ENCODE data around the gene TUBB1.

The TUBB1 gene

DNA sequence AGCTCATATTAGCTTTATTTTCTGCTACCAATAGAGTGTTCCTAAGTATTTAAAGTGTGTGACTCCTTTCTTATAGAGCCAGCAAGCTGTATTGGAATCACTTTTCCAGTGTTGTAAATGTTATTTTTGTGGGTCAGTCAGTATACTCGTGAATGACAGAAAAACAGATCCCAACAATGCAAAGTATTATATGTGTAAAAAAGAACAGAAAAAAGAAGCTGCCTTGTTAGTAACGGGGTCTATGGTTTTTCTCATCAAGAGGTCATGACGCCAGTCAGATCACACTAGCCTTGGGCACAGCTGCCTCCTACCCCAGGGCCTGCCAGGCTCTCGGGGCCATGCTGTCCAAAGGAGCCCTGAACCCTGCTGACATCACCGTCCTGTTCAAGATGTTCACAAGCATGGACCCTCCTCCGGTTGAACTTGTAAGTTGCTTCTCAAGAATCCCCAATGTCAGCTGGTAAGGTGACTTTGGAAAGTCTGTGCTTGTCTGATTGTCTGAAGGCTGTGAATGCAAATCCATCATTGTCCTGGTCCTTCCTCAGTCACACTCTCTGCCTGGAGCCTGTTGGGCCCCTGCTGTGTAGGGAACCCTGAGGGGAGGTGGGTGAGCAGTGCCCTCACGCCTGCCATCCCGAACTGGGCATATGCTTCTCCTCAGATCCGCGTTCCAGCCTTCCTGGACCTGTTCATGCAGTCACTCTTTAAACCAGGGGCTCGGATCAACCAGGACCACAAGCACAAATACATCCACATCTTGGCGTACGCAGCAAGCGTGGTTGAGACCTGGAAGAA is 28.4 kb upstream of the TUBB1 start:
- DNase-seq: no peak

GRCh38 chr20:58991715-58992114 is 27.5 kb upstream of the TUBB1 start:
- DNase-seq: no peak

DNA sequence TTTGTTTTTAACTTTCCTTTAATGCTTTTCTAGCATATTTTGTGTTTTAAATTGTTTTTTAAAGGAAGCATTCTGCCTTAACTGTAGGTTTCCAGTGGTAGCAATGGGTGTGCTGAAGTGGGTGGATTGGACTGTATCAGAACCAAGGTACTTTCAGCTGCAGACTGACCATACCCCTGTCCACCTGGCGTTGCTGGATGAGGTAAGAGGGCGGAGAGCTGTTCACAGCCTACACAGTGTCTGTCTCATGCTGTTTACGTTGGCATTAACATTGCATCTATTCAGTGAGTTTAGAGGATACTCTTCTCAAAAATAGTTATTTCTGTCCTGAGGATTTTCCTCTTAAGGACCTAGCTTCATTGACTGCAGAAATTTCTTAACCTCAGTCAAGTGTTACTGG is 26.3 kb upstream of the TUBB1 start:
- no peak for DNase-seq

DNA sequence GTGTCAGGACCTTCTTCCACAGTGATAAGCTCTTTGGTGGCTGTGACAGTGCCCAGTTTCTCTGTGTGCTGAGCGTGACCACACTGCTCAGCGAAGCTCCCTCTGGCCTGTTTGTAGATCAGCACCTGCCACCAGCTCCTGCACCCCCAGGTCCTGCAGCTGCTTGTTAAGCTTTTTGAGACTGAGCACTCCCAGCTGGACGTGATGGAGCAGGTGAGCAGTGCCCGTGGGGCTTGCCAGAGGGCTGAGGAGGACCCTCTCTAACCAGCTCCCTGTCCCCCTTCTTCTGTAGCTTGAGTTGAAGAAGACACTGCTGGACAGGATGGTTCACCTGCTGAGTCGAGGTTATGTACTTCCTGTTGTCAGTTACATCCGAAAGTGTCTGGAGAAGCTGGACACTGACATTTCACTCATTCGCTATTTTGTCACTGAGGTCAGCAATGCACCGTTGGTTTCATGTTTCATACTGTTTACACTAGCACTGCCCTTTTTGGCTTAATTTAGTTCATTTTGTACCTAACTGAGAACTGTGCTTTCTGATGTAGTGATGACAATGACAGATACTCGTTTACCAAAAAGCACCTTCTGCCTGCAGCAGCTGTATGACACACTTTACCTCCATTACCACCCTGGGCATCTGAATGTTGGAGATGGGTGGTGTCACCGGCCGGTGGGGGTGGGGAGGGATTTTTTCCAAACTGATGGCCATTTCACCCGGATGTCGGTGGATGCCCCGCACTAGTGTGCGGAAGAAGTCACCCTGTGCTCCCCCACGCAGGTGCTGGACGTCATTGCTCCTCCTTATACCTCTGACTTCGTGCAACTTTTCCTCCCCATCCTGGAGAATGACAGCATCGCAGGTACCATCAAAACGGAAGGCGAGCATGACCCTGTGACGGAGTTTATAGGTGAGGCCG is 25.6 kb upstream of the TUBB1 start:
- DNase-seq: no peak

GRCh38 chr20:58994390-58995159 is 24.7 kb upstream of the TUBB1 start:
- no peak for DNase-seq

DNA sequence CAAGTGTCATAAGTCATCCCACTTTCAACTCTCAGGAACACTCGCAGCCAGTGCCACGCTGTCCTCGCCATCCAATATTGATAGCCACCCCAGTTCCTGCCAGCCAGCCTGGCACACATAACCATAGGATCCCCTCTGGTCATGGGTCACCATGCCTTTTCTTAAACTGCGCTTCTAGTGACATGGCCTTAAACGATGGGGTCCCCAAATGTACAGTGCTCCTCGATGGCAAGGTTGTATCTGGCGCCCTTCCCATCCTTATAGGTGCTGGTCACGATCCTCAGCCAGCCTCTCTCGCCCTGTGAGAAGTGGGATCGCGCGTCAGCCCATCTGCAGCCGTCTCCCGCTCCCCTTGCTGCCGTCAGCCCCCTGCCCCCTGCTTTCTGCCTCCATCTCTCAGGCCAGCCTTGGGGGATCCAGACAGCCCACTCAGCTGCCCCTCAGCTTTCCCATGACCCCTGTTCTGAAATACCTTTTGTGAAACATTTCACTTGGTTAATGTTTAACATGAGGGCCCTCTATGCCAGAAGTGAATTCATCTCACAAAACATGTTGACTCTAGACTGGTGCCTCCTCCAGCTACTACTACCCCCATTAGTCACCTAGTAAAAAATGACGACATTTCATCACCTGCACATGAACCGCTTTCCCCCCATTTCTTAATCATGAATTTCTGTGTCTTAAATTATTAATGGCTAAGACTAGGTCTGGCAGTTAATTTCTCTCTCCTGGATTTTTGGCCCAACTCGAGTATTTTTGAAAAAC is 23.6 kb upstream of the TUBB1 start:
- DNase-seq: no peak

DNA sequence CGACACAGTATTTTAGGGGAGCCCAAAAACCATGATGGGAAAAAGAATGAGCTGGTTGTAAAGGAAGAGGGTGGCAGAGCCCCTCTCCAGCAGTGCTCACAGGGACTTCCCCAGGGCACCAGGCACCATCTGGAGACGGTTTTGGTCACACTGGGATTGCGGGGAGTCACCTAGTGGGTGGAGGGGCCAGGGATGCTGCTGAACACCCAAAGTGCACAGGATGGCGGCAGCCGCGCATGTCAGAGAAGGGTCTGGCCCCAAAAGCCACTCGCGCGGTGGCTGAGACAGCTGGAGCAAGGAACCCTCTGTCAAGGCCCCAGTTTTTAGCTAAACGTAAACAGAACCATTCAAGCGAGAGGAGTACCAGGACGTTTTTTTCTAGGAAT is 23.0 kb upstream of the TUBB1 start:
- DNase-seq: no peak

DNA sequence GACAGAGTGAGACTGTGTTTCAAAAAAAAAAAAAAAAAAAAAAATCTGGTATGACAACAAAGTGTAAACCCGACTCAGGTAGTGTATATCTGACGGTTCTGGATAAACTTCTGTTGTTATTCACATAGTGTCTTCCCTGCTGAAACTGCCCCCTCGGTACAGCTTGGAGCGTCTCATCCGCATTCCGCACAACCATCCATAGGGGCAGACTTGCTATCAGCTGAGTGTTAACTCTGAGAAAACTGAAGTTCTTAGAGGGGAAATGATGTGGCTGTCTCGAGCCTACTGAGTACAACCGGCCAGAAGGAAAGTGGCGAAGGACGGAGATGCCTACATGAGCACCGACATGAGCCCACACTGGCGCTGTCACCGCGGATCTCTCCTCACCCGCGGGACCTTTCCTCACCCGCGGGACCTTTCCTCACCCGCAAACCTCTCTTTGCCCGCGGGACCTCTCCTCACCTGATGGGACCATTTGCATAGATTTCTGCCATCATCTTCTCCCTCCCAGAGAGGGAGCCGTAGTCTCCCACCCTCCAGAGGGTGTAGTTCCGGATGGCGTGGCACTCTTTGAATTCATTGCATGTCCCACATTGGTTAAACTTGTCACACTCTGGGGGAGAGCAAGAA is 22.0 kb upstream of the TUBB1 start:
- DNase-seq: no peak

- DNase-seq: no peak
Measured at GRCh38 chr20:58998656-58999055, 20.6 kb upstream of the TUBB1 start.

DNA sequence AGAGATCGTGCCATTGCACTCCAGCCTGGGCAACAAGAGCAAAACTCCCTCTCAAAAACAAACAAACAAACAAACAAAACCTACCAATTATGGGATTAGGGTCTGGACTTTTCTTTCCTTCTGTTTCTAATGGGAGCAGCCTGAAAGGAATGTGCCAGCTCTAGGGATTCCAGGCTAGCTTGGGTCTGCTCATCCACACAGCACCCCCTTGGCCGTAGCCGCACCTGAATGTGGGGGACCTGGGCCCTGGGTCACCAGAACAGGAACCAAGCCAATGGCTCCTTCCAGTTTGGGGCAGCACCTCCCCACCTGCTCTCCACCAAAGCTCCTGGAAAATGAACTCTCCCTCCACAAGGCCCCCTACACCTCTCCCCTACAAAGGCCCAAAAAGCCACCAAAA is 18.9 kb upstream of the TUBB1 start:
- no peak for DNase-seq

DNA sequence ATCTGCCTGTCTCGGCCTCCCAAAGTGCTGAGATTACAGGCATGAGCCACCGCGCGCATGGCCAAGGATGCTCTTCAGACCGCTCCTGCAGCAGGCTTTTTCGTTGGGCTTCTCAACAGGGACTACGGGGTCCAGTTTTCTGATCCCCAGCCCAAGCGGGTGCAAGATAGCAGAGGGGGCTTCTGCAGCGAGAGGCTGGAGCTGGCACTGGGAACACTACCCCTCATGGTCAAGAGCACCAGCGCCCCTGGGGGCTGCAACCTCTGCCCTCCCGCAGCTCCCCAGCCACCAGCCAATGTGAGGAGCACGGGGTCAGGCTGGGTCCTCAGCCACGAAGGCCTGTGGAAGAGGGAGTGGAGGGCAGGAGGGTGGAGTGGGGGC is 18.2 kb upstream of the TUBB1 start:
- DNase-seq: no peak

GRCh38 chr20:59001449-59002171 is 17.6 kb upstream of the TUBB1 start:
- no peak for DNase-seq

GRCh38 chr20:59002388-59002787 is 16.8 kb upstream of the TUBB1 start:
- DNase-seq: no peak

DNA sequence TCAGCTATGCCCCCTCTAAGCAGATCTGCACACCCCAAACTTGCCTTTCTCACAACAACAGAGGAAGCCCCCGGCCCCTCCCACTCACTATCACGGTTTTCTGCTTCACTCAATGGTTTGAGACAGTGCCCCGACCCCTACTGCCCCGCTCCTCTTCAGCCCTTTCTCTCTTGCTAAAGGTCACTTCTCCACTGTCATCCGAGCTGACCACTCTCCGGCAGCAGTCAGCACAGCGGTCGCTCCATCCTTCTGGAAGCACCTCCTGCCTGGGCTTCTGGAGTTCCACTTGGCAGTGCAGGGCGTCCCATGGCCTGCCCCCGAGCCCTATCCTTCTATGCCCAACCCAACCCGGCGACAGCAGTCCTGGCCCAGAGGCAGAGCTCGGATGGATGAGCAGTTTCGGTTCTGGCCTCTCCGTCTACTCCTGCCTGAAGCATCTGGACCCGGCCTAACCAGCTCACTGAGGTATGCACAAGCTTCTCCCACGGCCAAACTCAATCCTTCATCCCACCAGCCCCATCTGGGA is 16.3 kb upstream of the TUBB1 start:
- no peak for DNase-seq

GRCh38 chr20:59003836-59004492 is 15.3 kb upstream of the TUBB1 start:
- no peak for DNase-seq

- peak in 1 of 4 experiments; percentile 15 for DNase-seq
Measured at GRCh38 chr20:59004493-59004762, 14.8 kb upstream of the TUBB1 start.

DNA sequence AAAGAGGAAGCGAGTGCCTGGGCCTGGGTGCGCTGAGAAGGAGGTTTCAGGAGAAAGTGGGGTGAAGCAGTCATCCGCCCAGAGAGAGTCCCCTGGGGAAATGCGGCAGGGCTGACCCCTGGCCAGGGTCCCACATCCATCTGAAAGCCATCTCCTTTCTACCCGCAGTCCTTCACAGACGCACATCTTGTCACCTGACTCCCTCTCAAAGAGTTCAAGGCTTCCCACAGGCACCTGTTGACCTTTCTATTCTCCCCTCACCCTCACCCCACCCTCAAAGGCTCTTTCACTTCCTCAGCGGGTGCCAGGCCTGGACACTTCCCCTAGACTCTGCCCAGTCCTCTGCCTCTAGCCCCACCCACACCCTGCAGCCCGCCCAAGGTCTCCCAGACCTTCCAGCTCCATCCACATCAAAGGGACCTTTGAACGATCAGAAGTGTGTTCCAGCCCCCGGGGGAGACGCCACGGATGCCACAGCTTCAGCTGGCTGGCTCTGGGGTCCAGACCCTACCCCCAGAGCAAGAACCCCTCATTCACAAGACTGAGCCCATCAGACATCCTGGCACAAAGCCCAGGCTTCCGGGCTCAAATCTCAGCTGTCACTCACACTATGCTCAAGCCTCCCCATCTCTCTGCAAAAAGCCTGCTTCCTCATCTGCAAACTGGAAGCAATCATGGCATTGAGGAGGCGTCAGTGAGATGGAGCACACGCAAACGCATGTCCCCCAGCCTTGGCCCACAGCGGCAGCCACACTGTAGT is 14.3 kb upstream of the TUBB1 start:
- peak in 3 of 4 experiments; percentile 9 to 29 (median 12) for DNase-seq

DNA sequence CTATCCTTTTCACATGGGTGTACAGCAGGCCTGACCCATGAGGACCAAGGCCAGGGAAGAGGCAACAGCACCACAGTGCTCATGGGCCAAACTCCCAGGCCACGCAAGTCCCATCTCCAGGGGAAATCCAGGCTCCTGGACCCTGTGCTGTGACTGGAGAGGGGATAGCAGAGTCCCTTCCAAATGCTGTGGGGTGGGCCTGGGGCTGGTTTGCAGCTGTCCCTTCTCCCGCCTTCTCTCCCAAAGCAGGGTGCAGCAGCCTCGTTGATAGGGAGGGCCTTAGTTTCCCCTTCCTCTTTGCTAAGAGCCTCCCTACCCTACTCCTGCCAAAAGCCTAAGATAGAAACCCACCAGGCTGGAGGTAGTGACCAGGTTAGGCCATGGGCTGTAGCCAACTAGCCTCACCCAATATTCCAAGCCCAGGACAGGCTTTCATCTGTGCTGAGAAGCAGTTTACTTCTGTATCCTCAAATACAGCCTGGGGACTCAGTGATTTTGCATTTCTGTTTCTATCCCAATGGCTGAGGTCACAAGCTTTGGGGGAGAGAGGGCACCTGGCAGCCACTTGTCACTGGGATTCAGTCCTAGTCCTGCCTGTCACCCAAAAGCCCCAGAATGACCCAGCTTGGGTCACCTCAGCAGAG is 13.6 kb upstream of the TUBB1 start:
- DNase-seq: no peak

GRCh38 chr20:59006167-59006863 is 12.9 kb upstream of the TUBB1 start:
- no peak for DNase-seq

Measured in activated naive CD4-positive, alpha-beta T cell (primary cell).